Activated B cell treated with CpG ODN at 0.5 μM for 24 hours (primary cell): ENCODE data around the gene GPR26. TPM values are rescaled to one million over a fixed set of nuclear protein-coding genes. Genes with fewer than 3 reads are reported as not detected.

Experiments
- ATAC-seq: fragments of 200-7000 bp; cut with Tn5 transposase; one replicate; pipeline ENCODE4 v1.10.0; 2021; ENCODE audit warnings: low read depth, mild to moderate bottlenecking, moderate library complexity
- CTCF ChIA-PET: fragments of 350-600 bp; sonication (Branson Sonifier 250); formaldehyde crosslinking; loops from one replicate; lab custom pipeline; 2021; ENCODE audit warnings: antibody characterized with exemption; lab: Charles Lee
- POLR2A ChIA-PET: fragments of 350-600 bp; sonication (Branson Sonifier 250); formaldehyde crosslinking; loops from one replicate; lab custom pipeline; 2021; ENCODE audit warnings: antibody characterized with exemption; lab: Charles Lee
- DNase-seq: peaks from one replicate; pipeline ENCODE4 v3.0.0; 2022
- H3K27ac Mint-ChIP-seq: one replicate; pipeline ENCODE4 v1.8.0; 2020; ENCODE audit warnings: mixed read lengths
- H3K27me3 Mint-ChIP-seq: one replicate; pipeline ENCODE4 v1.8.0; 2021; ENCODE audit warnings: mixed read lengths
- H3K36me3 Mint-ChIP-seq: one replicate; pipeline ENCODE4 v1.8.0; 2021; ENCODE audit warnings: low read depth, mixed read lengths
- H3K4me1 Mint-ChIP-seq: one replicate; pipeline ENCODE4 v1.8.0; 2021; ENCODE audit warnings: mixed read lengths
- H3K4me3 Mint-ChIP-seq: one replicate; pipeline ENCODE4 v1.8.0; 2020; ENCODE audit warnings: mild to moderate bottlenecking, mixed read lengths
- H3K9me3 Mint-ChIP-seq: one replicate; pipeline ENCODE4 v1.8.0; 2020; ENCODE audit warnings: mixed read lengths
- CTCF ChIP-seq: fragments of 200-600 bp; IDR thresholded peaks from one replicate; pipeline ENCODE4 v1.8.0; 2022; ENCODE audit warnings: antibody characterized with exemption, mild to moderate bottlenecking
- intact Hi-C: fragments of 100-400 bp; cut with micrococcal nuclease; formaldehyde crosslinking; loops from one replicate; pipeline ENCODE4 v1.15.1; 2024
- total RNA-seq: library from RNA; stranded (reverse); gene quantifications from 2 replicates; pipeline ENCODE4 v1.2.3, GENCODE V29; 2022

Gene GPR26
- total RNA-seq, 1 donor from 2014 or later, result not detected

GRCh38 chr10:123639131-123639530 is 27.0 kb upstream of the GPR26 start:
- Mint-ChIP-seq H3K4me3 (no peak overlapping the region), H3K4me1 (no peaks in the 10 kb centered on the region), H3K27me3 (peaks cover 13% of the 10 kb centered on the region), H3K27ac (no peak overlapping the region), H3K9me3 (no peaks in the 10 kb centered on the region), H3K36me3 (no peaks in the 10 kb centered on the region)
- DNase-seq (no peak), ATAC-seq (no peak)
- intact Hi-C loops, result no loop called here
- ChIA-PET CTCF (no interaction called here), POLR2A (no interaction called here)
- TF ChIP-seq CTCF, result no peak

- H3K4me1 Mint-ChIP-seq, result no peaks in the 10 kb centered on the region
- H3K27ac Mint-ChIP-seq, result no peak overlapping the region
- TF ChIP-seq CTCF, result no peak
- no peak overlapping the region for H3K4me3 Mint-ChIP-seq
- no peaks in the 10 kb centered on the region for H3K36me3 Mint-ChIP-seq
- H3K9me3 Mint-ChIP-seq, result no peaks in the 10 kb centered on the region
- ATAC-seq (no peak), DNase-seq (no peak)
- intact Hi-C loops, result no loop called here
- POLR2A ChIA-PET, result no interaction called here
- CTCF ChIA-PET, result no interaction called here
- H3K27me3 Mint-ChIP-seq, result peaks cover 17% of the 10 kb centered on the region
Observed at GRCh38 chr10:123640016-123640535, 26.1 kb upstream of the GPR26 start.

- POLR2A ChIA-PET, result no interaction called here
- Mint-ChIP-seq H3K27me3 (peaks cover 20% of the 10 kb centered on the region), H3K27ac (no peak overlapping the region), H3K36me3 (no peaks in the 10 kb centered on the region), H3K4me1 (no peaks in the 10 kb centered on the region), H3K9me3 (no peaks in the 10 kb centered on the region), H3K4me3 (no peak overlapping the region)
- no peak for TF ChIP-seq CTCF
- ATAC-seq, result no peak
- CTCF ChIA-PET, result no interaction called here
- DNase-seq, result no peak
- intact Hi-C loops, result no loop called here
Observed at GRCh38 chr10:123642293-123642692, 23.9 kb upstream of the GPR26 start.

- ATAC-seq (no peak), DNase-seq (no peak)
- TF ChIP-seq CTCF, result no peak
- POLR2A ChIA-PET, result no interaction called here
- Mint-ChIP-seq H3K9me3 (no peaks in the 10 kb centered on the region), H3K27ac (no peak overlapping the region), H3K4me3 (no peak overlapping the region), H3K4me1 (no peaks in the 10 kb centered on the region), H3K27me3 (peaks cover 20% of the 10 kb centered on the region), H3K36me3 (no peaks in the 10 kb centered on the region)
- CTCF ChIA-PET, result no interaction called here
- intact Hi-C loops, result no loop called here
Observed at GRCh38 chr10:123642697-123643096, 23.5 kb upstream of the GPR26 start.

GRCh38 chr10:123643315-123643714 is 22.8 kb upstream of the GPR26 start:
- no peak for TF ChIP-seq CTCF
- CTCF ChIA-PET, result no interaction called here
- Mint-ChIP-seq H3K27me3 (peaks cover 15% of the 10 kb centered on the region), H3K4me1 (no peaks in the 10 kb centered on the region), H3K9me3 (no peaks in the 10 kb centered on the region), H3K4me3 (no peak overlapping the region), H3K36me3 (no peaks in the 10 kb centered on the region), H3K27ac (no peak overlapping the region)
- POLR2A ChIA-PET, result no interaction called here
- DNase-seq (no peak), ATAC-seq (no peak)
- intact Hi-C loops, result no loop called here
